ENCODE data around the gene ING5. TPM values are rescaled to one million over a fixed set of nuclear protein-coding genes. Genes with fewer than 3 reads are reported as not detected.
"Not testable (repeated sequence)": the region's sequence is repeated elsewhere in the genome, so short reads cannot be mapped to it uniquely, and the experiment has no call there.

The ING5 gene
- total RNA-seq, 2 donors from 2014 or later = 18.3 to 44.2 TPM

- DNase-seq = no peak
Measured at GRCh38 chr2:241729868-241730267, 28.0 kb downstream of the ING5 start.

GRCh38 chr2:241730671-241731293 lies 28.9 kb downstream of the ING5 start:
- Histone ChIP-seq H3K9ac (ENCODE audit: low read depth in 2 of 2, low read length in 2 of 2) (no peak overlapping the region), H3K36me3 (no peaks in the 10 kb centered on the region), H3K9me3 (no peaks in the 10 kb centered on the region), H3K27me3 (no peaks in the 10 kb centered on the region), H3K27ac (no peak overlapping the region), H3K4me1 (peaks cover 6% of the 10 kb centered on the region), H3K4me3 (no peak overlapping the region)
- no peak for TF ChIP-seq CTCF (IDR thresholded peaks at IDR 0.05)
- DNase-seq = no peak
- intact Hi-C loops (cut with DNase I) = loop anchor here (2.0 to 10.0 kb wide), 2 partner anchors 24 to 144 kb away; no protein-coding TSS in a partner anchor

More at GRCh38 chr2:241729868-241730267, 28.0 kb downstream of the ING5 start:
- peaks cover 6% of the 10 kb centered on the region for H3K4me1 ChIP-seq
- no peaks in the 10 kb centered on the region for H3K27me3 ChIP-seq
- no peak for TF ChIP-seq CTCF (IDR thresholded peaks at IDR 0.05)
- H3K27ac ChIP-seq = no peak overlapping the region
- H3K4me3 ChIP-seq = no peak overlapping the region
- no peaks in the 10 kb centered on the region for H3K36me3 ChIP-seq
- intact Hi-C loops (cut with DNase I) = loop anchor here (2.0 to 10.0 kb wide), 2 partner anchors 23 to 145 kb away; no protein-coding TSS in a partner anchor
- H3K9ac ChIP-seq (ENCODE audit: low read depth in 2 of 2, low read length in 2 of 2) = no peak overlapping the region
- no peaks in the 10 kb centered on the region for H3K9me3 ChIP-seq

- not testable (repeated sequence) for H3K4me1 ChIP-seq; H3K9me3 ChIP-seq; H3K36me3 ChIP-seq; H3K9ac ChIP-seq (ENCODE audit: low read depth in 2 of 2, low read length in 2 of 2); H3K4me3 ChIP-seq; H3K27me3 ChIP-seq; H3K27ac ChIP-seq
- peak; percentile 64 for DNase-seq
- intact Hi-C loops (cut with DNase I) = loop anchor here (10.0 kb wide), 1 partner anchor 142 kb away; no protein-coding TSS in a partner anchor
Measured at GRCh38 chr2:241732513-241733186, 30.8 kb downstream of the ING5 start.

- H3K9ac ChIP-seq (ENCODE audit: low read depth in 2 of 2, low read length in 2 of 2) = peak overlapping the region; percentile 34 to 51
- no peaks in the 10 kb centered on the region for H3K27me3 ChIP-seq
- peak overlapping the region; percentile 28 for H3K27ac ChIP-seq
- no peak for TF ChIP-seq CTCF (IDR thresholded peaks at IDR 0.05)
- no peaks in the 10 kb centered on the region for H3K36me3 ChIP-seq
- H3K9me3 ChIP-seq = no peaks in the 10 kb centered on the region
- intact Hi-C loops (cut with DNase I) = loop anchor here (10.0 kb wide), 1 partner anchor 141 kb away; no protein-coding TSS in a partner anchor
- H3K4me1 ChIP-seq = peaks cover 6% of the 10 kb centered on the region
- DNase-seq = no peak
- H3K4me3 ChIP-seq = peak overlapping the region; percentile 96
Measured at GRCh38 chr2:241733391-241734207, 31.8 kb downstream of the ING5 start.

GRCh38 chr2:241734208-241734466 lies 32.3 kb downstream of the ING5 start:
- Histone ChIP-seq H3K9me3 (no peaks in the 10 kb centered on the region), H3K4me3 (peak overlapping the region; percentile 96), H3K27ac (peak overlapping the region; percentile 28), H3K9ac (ENCODE audit: low read depth in 2 of 2, low read length in 2 of 2) (peak overlapping the region; percentile 34 to 51), H3K36me3 (no peaks in the 10 kb centered on the region), H3K4me1 (peaks cover 6% of the 10 kb centered on the region), H3K27me3 (no peaks in the 10 kb centered on the region)
- DNase-seq = no peak
- no peak for TF ChIP-seq CTCF (IDR thresholded peaks at IDR 0.05)
- intact Hi-C loops (cut with DNase I) = loop anchor here (10.0 kb wide), 1 partner anchor 141 kb away; no protein-coding TSS in a partner anchor

All from colonic mucosa (tissue), 4 donors.